RCC 7860 (cell line): ENCODE results near the gene GABRA6.
"Not testable (repeated sequence)": the region's sequence is repeated elsewhere in the genome, so short reads cannot be mapped to it uniquely, and the experiment has no call there.

ENCODE experiments used
- DNase-seq: peaks from one replicate; pipeline ENCODE4 v3.0.0-alpha.2; 2015; ENCODE audit warnings: low spot score
- FAIRE-seq: peaks from 2 replicates; lab custom pipeline; 2012; peaks lifted over from hg19 to GRCh38; lab: Jason Lieb, UNC

GABRA6 gene

GRCh38 chr5:161685461-161685860 is at the start of gene GABRA6:
Gene GABRA6 (plus strand): TSS chr5:161685721. CDS start chr5:161685990, 269 bp downstream.
- FAIRE-seq (no peak), DNase-seq (no peak)

- FAIRE-seq (no peak), DNase-seq (no peak)
Observed at GRCh38 chr5:161637591-161637990, 47.9 kb upstream of the GABRA6 start.

GRCh38 chr5:161641444-161641843 is 44.1 kb upstream of the GABRA6 start:
- no peak for DNase-seq

GRCh38 chr5:161645264-161645663 is 40.3 kb upstream of the GABRA6 start:
- no peak for FAIRE-seq
- DNase-seq, result no peak

More at GRCh38 chr5:161641444-161641843, 44.1 kb upstream of the GABRA6 start:
- FAIRE-seq, result no peak

- DNase-seq, result not testable (repeated sequence)
Observed at GRCh38 chr5:161651926-161652325, 33.6 kb upstream of the GABRA6 start.

GRCh38 chr5:161660806-161661205 is 24.7 kb upstream of the GABRA6 start:
- FAIRE-seq, result no peak
- no peak for DNase-seq

More at GRCh38 chr5:161651926-161652325, 33.6 kb upstream of the GABRA6 start:
- not testable (repeated sequence) for FAIRE-seq

GRCh38 chr5:161663431-161663830 is 22.1 kb upstream of the GABRA6 start:
- FAIRE-seq (peak; percentile 7), DNase-seq (no peak)

GRCh38 chr5:161676103-161676502 is 9.4 kb upstream of the GABRA6 start:
- no peak for DNase-seq
- FAIRE-seq, result no peak

GRCh38 chr5:161686149-161686548 is 628 bp downstream of the GABRA6 start:
- FAIRE-seq, result no peak
- DNase-seq, result no peak

GRCh38 chr5:161686881-161687280 is 1.4 kb downstream of the GABRA6 start:
- FAIRE-seq (no peak), DNase-seq (no peak)

- FAIRE-seq, result no peak
- no peak for DNase-seq
Observed at GRCh38 chr5:161687316-161687715, 1.8 kb downstream of the GABRA6 start.

GRCh38 chr5:161691911-161692310 is 6.4 kb downstream of the GABRA6 start:
- FAIRE-seq, result no peak
- no peak for DNase-seq

- DNase-seq (no peak), FAIRE-seq (no peak)
Observed at GRCh38 chr5:161697001-161697400, 11.5 kb downstream of the GABRA6 start.

- FAIRE-seq (no peak), DNase-seq (no peak)
Observed at GRCh38 chr5:161700065-161700464, 14.5 kb downstream of the GABRA6 start.

GRCh38 chr5:161703528-161703927 is 18.0 kb downstream of the GABRA6 start:
- FAIRE-seq, result no peak
- no peak for DNase-seq

GRCh38 chr5:161707382-161707781 is 21.9 kb downstream of the GABRA6 start:
- FAIRE-seq (no peak), DNase-seq (no peak)

GRCh38 chr5:161709239-161709638 is 23.7 kb downstream of the GABRA6 start:
- DNase-seq (no peak), FAIRE-seq (no peak)

GRCh38 chr5:161713042-161713441 is 27.5 kb downstream of the GABRA6 start:
- DNase-seq (no peak), FAIRE-seq (no peak)

- no peak for FAIRE-seq
- no peak for DNase-seq
Observed at GRCh38 chr5:161719157-161719556, 33.6 kb downstream of the GABRA6 start.

- DNase-seq (no peak), FAIRE-seq (no peak)
Observed at GRCh38 chr5:161720460-161720859, 34.9 kb downstream of the GABRA6 start.

- no peak for FAIRE-seq
Observed at GRCh38 chr5:161734741-161735140, 49.2 kb downstream of the GABRA6 start.

GRCh38 chr5:161740433-161740832 is 54.9 kb downstream of the GABRA6 start:
- DNase-seq (no peak), FAIRE-seq (no peak)

More at GRCh38 chr5:161734741-161735140, 49.2 kb downstream of the GABRA6 start:
- DNase-seq, result no peak

GRCh38 chr5:161744276-161744675 is 58.8 kb downstream of the GABRA6 start:
- DNase-seq (no peak), FAIRE-seq (no peak)
